Endothelial cell of umbilical vein (primary cell): ENCODE measurements around the gene SLAMF1. TPM values are rescaled to one million over a fixed set of nuclear protein-coding genes. Genes with fewer than 3 reads are reported as not detected.

ENCODE experiments used
- BruUV-seq: library from RNA; stranded (reverse); fragments of 400-500 nt; replicated peaks from 2 replicates; lab custom pipeline; 2021; lab: Mats Ljungman, UMichigan
- CTCF ChIA-PET: fragments of 300-600, 350-600 bp; sonication (Branson Sonifier 250); formaldehyde crosslinking; loops from one replicate; lab custom pipeline; 2021; ENCODE audit warnings: antibody characterized with exemption, inconsistent platforms; lab: Charles Lee
- POLR2A ChIA-PET: fragments of 300-600, 350-600 bp; sonication (Branson Sonifier 250); formaldehyde crosslinking; loops from one replicate; lab custom pipeline; 2021; ENCODE audit warnings: antibody characterized with exemption, inconsistent platforms; lab: Charles Lee
- DNase-seq: peaks from one replicate; pipeline ENCODE4 v3.0.0-alpha.2; 2011; ENCODE audit warnings: low read depth, low spot score
- FAIRE-seq: peaks from 2 replicates; lab custom pipeline; 2011; peaks lifted over from hg19 to GRCh38; lab: Jason Lieb, UNC
- H2AFZ ChIP-seq: 2 replicates; pipeline ENCODE4 v1.6.0; 2012; ENCODE audit warnings: low read depth, low read length, control low read depth, inconsistent platforms
- H3K27ac ChIP-seq: 2 replicates; pipeline ENCODE4 v1.5.1; 2011; ENCODE audit warnings: low read depth, mild to moderate bottlenecking, control low read depth, low read length, moderate library complexity; ENCODE audit not compliant: insufficient read depth
- H3K27me3 ChIP-seq, 2 experiments: 2 replicates each; pipeline versions ENCODE4 v1.6.0 to v1.6.1; 2011; ENCODE audit warnings: low read length in 2 of 2, mixed read lengths in 1 of 2; ENCODE audit not compliant: control insufficient read depth in 2 of 2, insufficient read depth in 2 of 2
- H3K36me3 ChIP-seq, 2 experiments: 2 replicates in 1 of 2; 3 replicates in 1 of 2; pipeline ENCODE4 v1.5.1; 2011; ENCODE audit warnings: low read length in 2 of 2, mild to moderate bottlenecking in 1 of 2, moderate library complexity in 1 of 2; ENCODE audit not compliant: control insufficient read depth in 2 of 2, insufficient read depth in 2 of 2; ENCODE audit errors: extremely low read depth in 1 of 2
- H3K4me1 ChIP-seq: 3 replicates; pipeline ENCODE4 v1.5.1; 2011; ENCODE audit warnings: mild to moderate bottlenecking, low read length; ENCODE audit not compliant: control insufficient read depth, insufficient read depth; ENCODE audit errors: extremely low read depth
- H3K4me2 ChIP-seq: 2 replicates; pipeline ENCODE4 v1.6.1; 2011; ENCODE audit warnings: low read length, control low read depth, mixed read lengths; ENCODE audit not compliant: insufficient read depth
- H3K4me3 ChIP-seq, 3 experiments: fragments of 200-600 bp in 1 of 3; sonication (generic), shearing (Covaris generic) in 1 of 3; replicated peaks in 1 of 3; 2 replicates each; pipeline ENCODE4 v1.5.1; 2011 to 2016; ENCODE audit warnings: control low read depth in 3 of 3, low read length in 3 of 3, mild to moderate bottlenecking in 2 of 3, inconsistent platforms in 1 of 3, low read depth in 1 of 3, moderate library complexity in 1 of 3; ENCODE audit not compliant: insufficient read depth in 1 of 3
- H3K79me2 ChIP-seq: 2 replicates; pipeline ENCODE4 v1.6.0; 2012; ENCODE audit warnings: low read length, inconsistent platforms; ENCODE audit not compliant: control insufficient read depth, insufficient read depth
- H3K9ac ChIP-seq: replicated peaks from 2 replicates; pipeline ENCODE3; 2011; ENCODE audit warnings: low read length, control low read depth; ENCODE audit not compliant: insufficient read depth; ENCODE audit errors: extremely low read depth
- H3K9me1 ChIP-seq: replicated peaks from 3 replicates; pipeline ENCODE4 v1.6.0; 2011; ENCODE audit warnings: mild to moderate bottlenecking, low read length; ENCODE audit not compliant: control insufficient read depth, insufficient read depth; ENCODE audit errors: extremely low read depth
- H3K9me3 ChIP-seq: replicated peaks from 2 replicates; pipeline ENCODE4 v1.5.1; 2012; ENCODE audit warnings: low read length, inconsistent platforms; ENCODE audit not compliant: control insufficient read depth, insufficient read depth
- H4K20me1 ChIP-seq: replicated peaks from 2 replicates; pipeline ENCODE3; 2011; ENCODE audit warnings: mild to moderate bottlenecking, low read length; ENCODE audit not compliant: control insufficient read depth, insufficient read depth; ENCODE audit errors: extremely low read depth
- EZH2 ChIP-seq: IDR thresholded peaks from 2 replicates; pipeline ENCODE4 v1.6.1; 2012; ENCODE audit warnings: borderline replicate concordance, low read depth, mild to moderate bottlenecking, moderate library complexity, low read length, inconsistent platforms; ENCODE audit not compliant: severe bottlenecking
- FOS ChIP-seq: IDR thresholded peaks from 2 replicates; pipeline ENCODE4 v1.6.1; 2011; ENCODE audit warnings: mild to moderate bottlenecking, low read length, moderate library complexity, borderline replicate concordance; ENCODE audit not compliant: insufficient read depth
- GATA2 ChIP-seq: IDR thresholded peaks from 2 replicates; pipeline ENCODE4 v1.7.0; 2011; ENCODE audit warnings: low read depth, mild to moderate bottlenecking, moderate library complexity, mixed read lengths, low read length; ENCODE audit not compliant: insufficient read length, insufficient read depth
- JUN ChIP-seq: IDR thresholded peaks from 2 replicates; pipeline ENCODE4 v1.6.1; 2011; ENCODE audit warnings: borderline replicate concordance, low read depth; ENCODE audit not compliant: insufficient read length, insufficient read depth
- MYC ChIP-seq: IDR thresholded peaks from one replicate; pipeline ENCODE4 v1.6.1; 2011; ENCODE audit warnings: mild to moderate bottlenecking, low read depth, low read length
- POLR2A ChIP-seq: IDR thresholded peaks from 2 replicates; pipeline ENCODE4 v1.6.1; 2012; ENCODE audit warnings: low read depth, mild to moderate bottlenecking, control low read depth, low read length
- POLR2AphosphoS5 ChIP-seq: IDR thresholded peaks from 2 replicates; pipeline ENCODE4 v1.6.1; 2012; ENCODE audit warnings: low read depth, mild to moderate bottlenecking, control low read depth, low read length, moderate library complexity; ENCODE audit not compliant: insufficient read depth
- dilution Hi-C: fragments of 300-500 bp; cut with MboI; formaldehyde crosslinking; loops from one replicate; pipeline ENCODE4 v1.15.0; 2019; ENCODE audit warnings: low sequenced_read_pairs; ENCODE audit not compliant: extremely low pct_ligation_motif_present
- intact Hi-C: fragments of 100-400 bp; cut with micrococcal nuclease; formaldehyde crosslinking; loops from one replicate; pipeline ENCODE4 v1.10.0; 2022
- polyA plus RNA-seq, 4 experiments: library from polyadenylated mRNA; depleted of rRNA in 3 of 4; stranded (reverse) in 3 of 4; unstranded in 1 of 4; fragments of >200 nt; gene quantifications; 2 replicates each; pipeline versions ENCODE4 v1.2.1 to v1.2.3, GENCODE V29; 2011 to 2012; ENCODE audit warnings: missing spikeins in 1 of 4
- total RNA-seq: library from RNA; stranded (reverse); gene quantifications from 2 replicates; pipeline ENCODE4 v1.2.3, GENCODE V29; 2021
- TF ChIP-seq, protein P1 (sequence below): IDR thresholded peaks from 2 replicates; pipeline ENCODE4 v1.6.1; 2011; ENCODE audit not compliant: insufficient read depth, insufficient read length
- TF ChIP-seq, protein P2 (sequence below), 2 donors: IDR thresholded peaks; 1 replicate in 1 of 2; 2 replicates in 1 of 2; pipeline ENCODE4 v1.5.1; 2011; ENCODE audit warnings: low read length in 2 of 2, mild to moderate bottlenecking in 2 of 2, moderate library complexity in 2 of 2, control low read depth in 1 of 2, inconsistent platforms in 1 of 2, low read depth in 1 of 2; ENCODE audit not compliant: insufficient read depth in 1 of 2; ENCODE audit errors: extremely low read depth in 1 of 2

The SLAMF1 gene
- total and polyA plus RNA-seq, 2 donors (not counting 3 experiments of a cell fraction or from before 2014, with no cell fraction given), result not detected

DNA sequence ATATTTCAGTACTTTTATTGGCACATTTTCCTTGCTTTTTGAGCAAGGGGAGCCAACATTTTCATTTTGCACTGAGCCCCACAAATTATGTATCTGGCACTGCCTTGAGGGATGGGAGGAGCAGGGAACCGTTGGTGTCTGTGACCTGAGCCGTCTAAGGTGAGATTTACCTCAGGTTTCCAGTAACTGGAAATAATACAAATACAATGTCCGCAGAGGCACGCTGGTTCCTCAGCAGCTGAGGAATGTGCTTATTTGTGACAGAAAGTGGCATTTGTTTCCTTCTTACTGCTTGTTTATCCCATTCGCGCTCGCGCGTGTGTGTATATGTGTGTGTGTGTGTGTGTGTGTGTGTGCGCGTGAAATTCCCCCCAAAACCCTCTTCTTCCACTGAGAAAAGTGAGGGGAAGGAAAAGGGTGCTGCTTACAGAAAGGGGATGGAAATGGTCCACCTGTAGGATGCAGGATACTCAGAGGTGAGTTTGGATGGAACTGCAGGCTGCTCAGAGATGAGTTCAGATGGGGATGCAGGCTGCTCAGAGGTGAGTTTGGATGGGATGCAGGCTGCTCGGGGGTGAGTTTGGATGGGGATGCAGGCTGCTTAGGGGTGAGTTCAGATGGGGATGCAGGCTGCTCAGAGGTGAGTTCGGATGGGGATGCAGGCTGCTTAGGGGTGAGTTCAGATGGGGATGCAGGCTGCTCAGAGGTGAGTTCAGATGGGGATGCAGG lies 30.2 kb upstream of the SLAMF1 start:
- intact Hi-C loops, result no loop called here
- Histone ChIP-seq H3K4me3 (no peak overlapping the region), H2AFZ (no peak overlapping the region), H3K27ac (no peak overlapping the region), H3K4me1 (no peaks in the 10 kb centered on the region), H3K36me3 (no peaks in the 10 kb centered on the region), H3K9ac (no peak overlapping the region), H3K9me1 (no peaks in the 10 kb centered on the region), H4K20me1 (no peaks in the 10 kb centered on the region), H3K4me2 (no peak overlapping the region), H3K27me3 (peaks cover 0 to 3% of the 10 kb centered on the region in 2 experiments), H3K79me2 (no peaks in the 10 kb centered on the region), H3K9me3 (no peaks in the 10 kb centered on the region)
- dilution Hi-C loops, result no loop called here
- CTCF ChIA-PET, result no interaction called here
- DNase-seq (no peak), FAIRE-seq (no peak)
- no peak for TF ChIP-seq POLR2A
- TF ChIP-seq MYC, result no peak
- no peak for TF ChIP-seq JUN
- TF ChIP-seq, protein P1, sequence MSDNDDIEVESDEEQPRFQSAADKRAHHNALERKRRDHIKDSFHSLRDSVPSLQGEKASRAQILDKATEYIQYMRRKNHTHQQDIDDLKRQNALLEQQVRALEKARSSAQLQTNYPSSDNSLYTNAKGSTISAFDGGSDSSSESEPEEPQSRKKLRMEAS, result no peak
- no peak for TF ChIP-seq EZH2
- TF ChIP-seq, protein P2, sequence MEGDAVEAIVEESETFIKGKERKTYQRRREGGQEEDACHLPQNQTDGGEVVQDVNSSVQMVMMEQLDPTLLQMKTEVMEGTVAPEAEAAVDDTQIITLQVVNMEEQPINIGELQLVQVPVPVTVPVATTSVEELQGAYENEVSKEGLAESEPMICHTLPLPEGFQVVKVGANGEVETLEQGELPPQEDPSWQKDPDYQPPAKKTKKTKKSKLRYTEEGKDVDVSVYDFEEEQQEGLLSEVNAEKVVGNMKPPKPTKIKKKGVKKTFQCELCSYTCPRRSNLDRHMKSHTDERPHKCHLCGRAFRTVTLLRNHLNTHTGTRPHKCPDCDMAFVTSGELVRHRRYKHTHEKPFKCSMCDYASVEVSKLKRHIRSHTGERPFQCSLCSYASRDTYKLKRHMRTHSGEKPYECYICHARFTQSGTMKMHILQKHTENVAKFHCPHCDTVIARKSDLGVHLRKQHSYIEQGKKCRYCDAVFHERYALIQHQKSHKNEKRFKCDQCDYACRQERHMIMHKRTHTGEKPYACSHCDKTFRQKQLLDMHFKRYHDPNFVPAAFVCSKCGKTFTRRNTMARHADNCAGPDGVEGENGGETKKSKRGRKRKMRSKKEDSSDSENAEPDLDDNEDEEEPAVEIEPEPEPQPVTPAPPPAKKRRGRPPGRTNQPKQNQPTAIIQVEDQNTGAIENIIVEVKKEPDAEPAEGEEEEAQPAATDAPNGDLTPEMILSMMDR (IDR thresholded peaks at IDR 0.05; ENCODE audit: extremely low read depth in 1 of 2, insufficient read depth in 1 of 2, low read depth in 1 of 2, low read length in 2 of 2), result no peak
- no peak for TF ChIP-seq POLR2AphosphoS5
- no peak for TF ChIP-seq FOS
- TF ChIP-seq GATA2, result no peak
- no TSS peak for BruUV-seq
- POLR2A ChIA-PET, result no interaction called here
